ENCODE results near the gene RGS5. TPM values are rescaled to one million over a fixed set of nuclear protein-coding genes. Genes with fewer than 3 reads are reported as not detected.
"Not testable (repeated sequence)": the region's sequence is repeated elsewhere in the genome, so short reads cannot be mapped to it uniquely, and the experiment has no call there.

RGS5 gene
- polyA plus RNA-seq, 1 experiment: 13.8 TPM

DNA sequence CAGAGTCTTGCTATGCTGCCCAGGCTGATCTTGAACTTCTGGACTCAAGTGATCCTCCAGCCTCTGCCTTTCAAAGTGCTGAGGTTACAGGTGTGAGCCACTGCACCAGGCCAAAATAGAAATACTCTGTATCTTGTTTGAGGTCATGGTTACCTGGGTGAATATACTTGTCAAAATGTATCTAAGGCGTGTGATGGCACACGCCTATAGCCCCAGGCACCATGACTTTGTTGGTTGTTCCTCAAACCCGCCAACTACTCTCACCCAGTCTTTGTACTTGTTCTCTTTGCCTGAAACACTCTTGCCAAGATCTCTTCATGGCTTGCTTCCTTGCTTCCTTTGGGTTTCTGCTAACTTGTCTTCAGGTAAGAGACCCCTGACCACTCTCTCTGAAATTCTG, 38.0 kb upstream of the RGS5 start:
- Histone ChIP-seq H3K27me3 (ENCODE audit: control insufficient read depth, insufficient read depth, low read length) (no peaks in the 10 kb centered on the region), H3K9me3 (ENCODE audit: control insufficient read depth, insufficient read depth, low read length) (no peaks in the 10 kb centered on the region), H3K27ac (ENCODE audit: low read depth, low read length) (no peak overlapping the region), H3K4me3 (ENCODE audit: low read depth, low read length) (no peak overlapping the region)
- ChIA-PET POLR2A (no interaction called here), CTCF (interaction anchor here (1.0 kb wide), 1 partner anchor 75 kb away, joined by 3 read pairs; no protein-coding TSS in a partner anchor)
- TF ChIP-seq, protein P1, sequence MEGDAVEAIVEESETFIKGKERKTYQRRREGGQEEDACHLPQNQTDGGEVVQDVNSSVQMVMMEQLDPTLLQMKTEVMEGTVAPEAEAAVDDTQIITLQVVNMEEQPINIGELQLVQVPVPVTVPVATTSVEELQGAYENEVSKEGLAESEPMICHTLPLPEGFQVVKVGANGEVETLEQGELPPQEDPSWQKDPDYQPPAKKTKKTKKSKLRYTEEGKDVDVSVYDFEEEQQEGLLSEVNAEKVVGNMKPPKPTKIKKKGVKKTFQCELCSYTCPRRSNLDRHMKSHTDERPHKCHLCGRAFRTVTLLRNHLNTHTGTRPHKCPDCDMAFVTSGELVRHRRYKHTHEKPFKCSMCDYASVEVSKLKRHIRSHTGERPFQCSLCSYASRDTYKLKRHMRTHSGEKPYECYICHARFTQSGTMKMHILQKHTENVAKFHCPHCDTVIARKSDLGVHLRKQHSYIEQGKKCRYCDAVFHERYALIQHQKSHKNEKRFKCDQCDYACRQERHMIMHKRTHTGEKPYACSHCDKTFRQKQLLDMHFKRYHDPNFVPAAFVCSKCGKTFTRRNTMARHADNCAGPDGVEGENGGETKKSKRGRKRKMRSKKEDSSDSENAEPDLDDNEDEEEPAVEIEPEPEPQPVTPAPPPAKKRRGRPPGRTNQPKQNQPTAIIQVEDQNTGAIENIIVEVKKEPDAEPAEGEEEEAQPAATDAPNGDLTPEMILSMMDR (IDR thresholded peaks at IDR 0.05; ENCODE audit: low read depth, low read length): no peak
- DNase-seq (ENCODE audit: low read depth, low spot score): no peak

DNA sequence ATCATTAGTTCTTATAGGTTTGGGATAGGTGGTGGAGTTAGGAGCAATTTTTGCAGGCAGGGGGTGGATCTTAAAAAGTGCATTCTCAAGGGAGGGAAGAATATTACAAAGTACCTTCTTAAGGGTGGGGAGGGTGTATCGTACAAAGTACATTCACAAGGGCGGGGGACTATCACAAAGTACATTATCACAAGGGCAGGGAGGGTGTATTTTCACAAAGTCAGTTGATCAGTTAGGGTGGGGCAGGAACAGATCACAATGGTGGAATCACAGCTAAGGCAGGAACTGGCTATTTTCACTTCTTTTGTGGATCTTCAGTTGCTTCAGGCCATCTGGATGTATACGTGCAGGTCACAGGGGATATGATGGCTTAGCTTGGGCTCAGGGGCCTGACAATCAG, 30.9 kb upstream of the RGS5 start:
- DNase-seq (ENCODE audit: low read depth, low spot score); CTCF ChIA-PET; H3K27ac ChIP-seq (ENCODE audit: low read depth, low read length); H3K9me3 ChIP-seq (ENCODE audit: control insufficient read depth, insufficient read depth, low read length); POLR2A ChIA-PET; H3K27me3 ChIP-seq (ENCODE audit: control insufficient read depth, insufficient read depth, low read length); H3K4me3 ChIP-seq (ENCODE audit: low read depth, low read length): not testable (repeated sequence)

DNA sequence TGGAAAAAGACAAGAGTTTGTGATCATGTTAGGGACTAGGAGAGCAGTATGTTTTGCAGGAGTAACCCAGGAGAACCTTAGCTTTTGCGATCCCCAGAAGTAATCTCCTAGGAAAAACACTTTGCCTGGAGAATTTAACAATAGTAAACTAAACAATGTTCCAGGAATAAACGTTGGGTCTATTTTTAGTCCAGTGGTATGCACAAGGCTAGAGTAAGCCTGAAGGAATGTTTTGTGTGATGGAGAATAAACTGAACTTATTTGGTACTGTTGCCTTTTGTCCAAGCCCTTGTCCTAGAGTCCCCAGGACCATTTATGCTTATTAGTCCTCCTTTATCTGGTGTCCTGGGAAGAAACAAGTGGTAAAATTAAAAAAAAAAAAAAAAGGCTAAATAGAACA, 28.7 kb upstream of the RGS5 start:
- ChIA-PET POLR2A (no interaction called here), CTCF (interaction anchor here (1.2 kb wide), 1 partner anchor 56 kb away, joined by 3 read pairs; no protein-coding TSS in a partner anchor)
- Histone ChIP-seq H3K9me3 (ENCODE audit: control insufficient read depth, insufficient read depth, low read length) (peaks cover 6% of the 10 kb centered on the region; the same call in 1 of the 2 replicates), H3K27ac (ENCODE audit: low read depth, low read length) (no peak overlapping the region), H3K4me3 (ENCODE audit: low read depth, low read length) (no peak overlapping the region), H3K27me3 (ENCODE audit: control insufficient read depth, insufficient read depth, low read length) (no peaks in the 10 kb centered on the region)
- DNase-seq (ENCODE audit: low read depth, low spot score): peak; percentile 33
- TF ChIP-seq, protein P1 (IDR thresholded peaks at IDR 0.05; ENCODE audit: low read depth, low read length): no peak

DNA sequence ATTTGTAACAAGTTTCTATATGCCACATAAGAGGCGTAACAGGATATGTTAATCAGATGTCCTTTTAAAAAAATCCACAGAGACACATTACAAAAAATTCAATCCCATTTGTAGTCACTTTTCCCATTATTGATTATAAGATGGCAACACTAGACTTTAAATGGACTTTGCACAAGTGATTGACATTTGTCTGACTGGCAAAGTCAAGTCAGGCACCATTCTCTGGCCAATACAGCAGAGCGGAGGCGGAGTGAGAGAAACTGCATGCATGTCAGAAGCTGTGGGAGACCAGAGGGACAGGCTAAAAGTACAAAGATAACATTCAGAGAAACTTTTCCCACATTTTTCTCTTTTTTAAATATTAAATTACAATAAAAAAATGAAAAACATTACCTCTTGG, 28.1 kb upstream of the RGS5 start:
- TF ChIP-seq, protein P1 (IDR thresholded peaks at IDR 0.05; ENCODE audit: low read depth, low read length): no peak
- no peak for DNase-seq (ENCODE audit: low read depth, low spot score)
- Histone ChIP-seq H3K4me3 (ENCODE audit: low read depth, low read length) (no peak overlapping the region), H3K27me3 (ENCODE audit: control insufficient read depth, insufficient read depth, low read length) (no peaks in the 10 kb centered on the region), H3K27ac (ENCODE audit: low read depth, low read length) (no peak overlapping the region), H3K9me3 (ENCODE audit: control insufficient read depth, insufficient read depth, low read length) (peaks cover 6% of the 10 kb centered on the region; the same call in 1 of the 2 replicates)
- POLR2A ChIA-PET: no interaction called here
- CTCF ChIA-PET: interaction anchor here (1.2 kb wide), 1 partner anchor 56 kb away, joined by 3 read pairs; no protein-coding TSS in a partner anchor

- CTCF ChIA-PET; H3K27me3 ChIP-seq (ENCODE audit: control insufficient read depth, insufficient read depth, low read length); H3K9me3 ChIP-seq (ENCODE audit: control insufficient read depth, insufficient read depth, low read length); H3K27ac ChIP-seq (ENCODE audit: low read depth, low read length); H3K4me3 ChIP-seq (ENCODE audit: low read depth, low read length); POLR2A ChIA-PET; DNase-seq (ENCODE audit: low read depth, low spot score): not testable (repeated sequence)
Measured at GRCh38 chr1:163228271-163228670, 25.6 kb upstream of the RGS5 start.

- TF ChIP-seq, protein P1 (IDR thresholded peaks at IDR 0.05; ENCODE audit: low read depth, low read length): no peak
Measured at GRCh38 chr1:163227126-163227525, 24.4 kb upstream of the RGS5 start.

More at GRCh38 chr1:163227126-163227525, 24.4 kb upstream of the RGS5 start:
- Histone ChIP-seq H3K27me3 (ENCODE audit: control insufficient read depth, insufficient read depth, low read length) (no peaks in the 10 kb centered on the region), H3K4me3 (ENCODE audit: low read depth, low read length) (no peak overlapping the region), H3K9me3 (ENCODE audit: control insufficient read depth, insufficient read depth, low read length) (peaks cover 6% of the 10 kb centered on the region; the same call in 1 of the 2 replicates), H3K27ac (ENCODE audit: low read depth, low read length) (no peak overlapping the region)
- no peak for DNase-seq (ENCODE audit: low read depth, low spot score)
- POLR2A ChIA-PET: no interaction called here
- CTCF ChIA-PET: no interaction called here
